H9 (cell line): ENCODE data around the gene HEG1. TPM values are rescaled to one million over a fixed set of nuclear protein-coding genes. Genes with fewer than 3 reads are reported as not detected.

ENCODE experiments used
- DNase-seq: peaks from one replicate; pipeline ENCODE4 v3.0.0-alpha.2; 2017
- H2AFZ ChIP-seq: one replicate; pipeline ENCODE4 v1.6.1; 2013; ENCODE audit warnings: mild to moderate bottlenecking, low read length, control low read depth, moderate library complexity
- H2AK5ac ChIP-seq: 2 replicates; pipeline ENCODE4 v1.6.1; 2013; ENCODE audit warnings: low read length, control low read depth, mixed read lengths; ENCODE audit not compliant: insufficient read length
- H2BK120ac ChIP-seq: one replicate; pipeline ENCODE4 v1.6.1; 2013; ENCODE audit warnings: low read depth, mild to moderate bottlenecking, low read length, control low read depth, inconsistent platforms; ENCODE audit not compliant: poor library complexity, severe bottlenecking
- H2BK12ac ChIP-seq: 2 replicates; pipeline ENCODE4 v1.6.1; 2013; ENCODE audit warnings: low read length, control low read depth, mixed read lengths, low read depth; ENCODE audit not compliant: insufficient read length
- H2BK15ac ChIP-seq: 2 replicates; pipeline ENCODE4 v1.6.1; 2013; ENCODE audit warnings: low read depth, low read length, control low read depth
- H2BK20ac ChIP-seq: one replicate; pipeline ENCODE4 v1.6.1; 2013; ENCODE audit warnings: low read depth, mild to moderate bottlenecking, low read length, control low read depth, inconsistent platforms; ENCODE audit not compliant: poor library complexity, severe bottlenecking
- H2BK5ac ChIP-seq: 2 replicates; pipeline ENCODE4 v1.6.1; 2013; ENCODE audit warnings: low read length, control low read depth, mixed read lengths; ENCODE audit not compliant: insufficient read length
- H3K14ac ChIP-seq: 2 replicates; pipeline ENCODE4 v1.6.1; 2013; ENCODE audit warnings: low read length, control low read depth; ENCODE audit not compliant: insufficient read depth
- H3K18ac ChIP-seq: 2 replicates; pipeline ENCODE4 v1.6.1; 2013; ENCODE audit warnings: low read depth, mild to moderate bottlenecking, mixed read lengths, low read length, control low read depth; ENCODE audit not compliant: insufficient read length
- H3K23ac ChIP-seq: 2 replicates; pipeline ENCODE4 v1.6.1; 2013; ENCODE audit warnings: low read length, control low read depth, mixed read lengths, low read depth; ENCODE audit not compliant: insufficient read length
- H3K23me2 ChIP-seq: 2 replicates; pipeline ENCODE4 v1.6.1; 2013; ENCODE audit warnings: low read depth, mild to moderate bottlenecking, mixed read lengths, low read length, control low read depth; ENCODE audit not compliant: insufficient read length, poor library complexity, severe bottlenecking
- H3K27ac ChIP-seq: 2 replicates; pipeline ENCODE4 v1.5.1; 2013; ENCODE audit warnings: low read length, control low read depth, mixed read lengths, low read depth; ENCODE audit not compliant: insufficient read length
- H3K27me3 ChIP-seq: 2 replicates; pipeline ENCODE4 v1.6.1; 2013; ENCODE audit warnings: low read length, control low read depth, inconsistent platforms; ENCODE audit not compliant: insufficient read depth
- H3K4ac ChIP-seq: 2 replicates; pipeline ENCODE4 v1.6.1; 2013; ENCODE audit warnings: low read depth, mild to moderate bottlenecking, control low read depth, inconsistent platforms, low read length, moderate library complexity
- H3K4me1 ChIP-seq: 2 replicates; pipeline ENCODE4 v1.6.1; 2013; ENCODE audit warnings: low read length, control low read depth, inconsistent platforms; ENCODE audit not compliant: insufficient read depth
- H3K4me2 ChIP-seq: 2 replicates; pipeline ENCODE4 v1.6.1; 2013; ENCODE audit warnings: low read length, control low read depth, mixed read lengths; ENCODE audit not compliant: insufficient read length, insufficient read depth
- H3K56ac ChIP-seq: 2 replicates; pipeline ENCODE4 v1.6.1; 2013; ENCODE audit warnings: low read depth, mild to moderate bottlenecking, mixed read lengths, low read length, control low read depth; ENCODE audit not compliant: insufficient read length
- H3K79me1 ChIP-seq: 2 replicates; pipeline ENCODE4 v1.6.1; 2013; ENCODE audit warnings: low read depth, mild to moderate bottlenecking, moderate library complexity, low read length, control low read depth, inconsistent platforms; ENCODE audit not compliant: insufficient read depth, poor library complexity, severe bottlenecking
- H3K79me2 ChIP-seq: 2 replicates; pipeline ENCODE4 v1.6.1; 2013; ENCODE audit warnings: low read length, control low read depth, inconsistent platforms; ENCODE audit not compliant: insufficient read depth
- H3K9ac ChIP-seq: 2 replicates; pipeline ENCODE4 v1.6.1; 2013; ENCODE audit warnings: low read length, control low read depth, mixed read lengths; ENCODE audit not compliant: insufficient read length; ENCODE audit errors: extremely low read depth
- H3K9me3 ChIP-seq: one replicate; pipeline ENCODE4 v1.6.1; 2013; ENCODE audit warnings: low read depth, low read length, inconsistent platforms; ENCODE audit not compliant: control insufficient read depth
- H3T11ph ChIP-seq: one replicate; pipeline ENCODE4 v1.6.1; 2013; ENCODE audit warnings: mild to moderate bottlenecking, low read length, control low read depth, inconsistent platforms
- H4K20me1 ChIP-seq: one replicate; pipeline ENCODE4 v1.6.1; 2013; ENCODE audit not compliant: control insufficient read depth, insufficient read length, insufficient read depth
- H4K5ac ChIP-seq: 2 replicates; pipeline ENCODE4 v1.6.1; 2013; ENCODE audit warnings: low read depth, mild to moderate bottlenecking, mixed read lengths, low read length, control low read depth; ENCODE audit not compliant: insufficient read length
- H4K8ac ChIP-seq: replicated peaks from 2 replicates; pipeline ENCODE4 v1.6.1; 2013; ENCODE audit warnings: low read length, control low read depth, mixed read lengths, low read depth; ENCODE audit not compliant: insufficient read length
- H4K91ac ChIP-seq: 2 replicates; pipeline ENCODE4 v1.6.1; 2013; ENCODE audit warnings: low read depth, mild to moderate bottlenecking, moderate library complexity, mixed read lengths, low read length, control low read depth; ENCODE audit not compliant: insufficient read length
- H3K27ac Mint-ChIP-seq, 3 experiments: 2 replicates in 2 of 3; 3 replicates in 1 of 3; pipeline ENCODE4 v1.8.0; 2020 to 2021; ENCODE audit warnings: mixed read lengths in 3 of 3, mild to moderate bottlenecking in 1 of 3, moderate library complexity in 1 of 3
- H3K27me3 Mint-ChIP-seq: 2 replicates; pipeline ENCODE4 v1.8.0; 2021; ENCODE audit warnings: low read depth, mild to moderate bottlenecking, moderate library complexity, mixed read lengths
- H3K36me3 Mint-ChIP-seq, 3 experiments: 2 replicates in 2 of 3; 3 replicates in 1 of 3; pipeline ENCODE4 v1.8.0; 2020 to 2021; ENCODE audit warnings: low read depth in 3 of 3, mixed read lengths in 3 of 3; ENCODE audit not compliant: insufficient read depth in 1 of 3
- H3K4me1 Mint-ChIP-seq, 2 experiments: 2 replicates each; pipeline ENCODE4 v1.8.0; 2020; ENCODE audit warnings: mixed read lengths in 2 of 2
- H3K4me3 Mint-ChIP-seq, 2 experiments: 2 replicates in 1 of 2; 3 replicates in 1 of 2; pipeline ENCODE4 v1.8.0; 2020 to 2021; ENCODE audit warnings: mild to moderate bottlenecking in 2 of 2, mixed read lengths in 2 of 2, moderate library complexity in 1 of 2
- H3K9me3 Mint-ChIP-seq, 2 experiments: 2 replicates in 1 of 2; 3 replicates in 1 of 2; pipeline ENCODE4 v1.8.0; 2020; ENCODE audit warnings: mild to moderate bottlenecking in 2 of 2, mixed read lengths in 2 of 2, moderate library complexity in 1 of 2
- CTCF ChIP-seq: fragments of 200-600 bp; sonication (generic); conservative IDR thresholded peaks from 3 replicates; pipeline ENCODE4 v1.8.0; 2021; ENCODE audit warnings: antibody characterized with exemption, mild to moderate bottlenecking
- WGBS: extraction: QIAGEN DNeasy Blood & Tissue Kit; methylation state at CpG from one replicate; pipeline ENCODE4 v1.1.7; 2013; ENCODE audit warnings: missing lambda C conversion rate, low lambda C conversion rate, mixed read lengths; ENCODE audit not compliant: insufficient read length; ENCODE audit errors: extremely low coverage; 5-methylcytosine and 5-hydroxymethylcytosine counted together
- total RNA-seq: library from RNA; stranded (reverse); gene quantifications from 2 replicates; pipeline ENCODE4 v1.2.1, GENCODE V29; 2021

Gene HEG1
- total RNA-seq, 1 experiment from 2014 or later, result 10.3 TPM

DNA sequence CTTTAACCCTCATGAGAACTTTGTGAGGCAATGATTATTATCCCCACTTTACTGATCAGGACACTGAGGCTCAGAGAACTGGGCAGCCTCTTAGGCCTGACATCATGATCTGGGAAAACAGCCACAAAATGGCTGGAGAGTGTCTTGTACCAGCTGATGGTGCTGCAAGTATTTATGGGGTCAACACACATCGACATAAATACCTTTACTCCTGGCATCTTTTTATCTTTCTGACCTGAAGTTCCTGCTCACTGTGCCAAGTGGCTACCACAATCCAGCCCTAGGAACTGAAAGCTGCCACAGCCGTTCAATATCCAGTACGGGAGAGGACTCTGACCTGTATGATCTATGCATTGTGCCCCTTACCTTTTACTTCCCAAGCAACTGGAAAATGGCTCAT is 92.0 kb downstream of the HEG1 start:
- Histone ChIP-seq H3K4me2 (no peak overlapping the region), H3K9me3 (no peaks in the 10 kb centered on the region), H3K27ac (no peak overlapping the region), H3K23ac (no peak overlapping the region), H2BK5ac (no peak overlapping the region), H3K4me1 (no peaks in the 10 kb centered on the region), H3K56ac (no peak overlapping the region), H2AK5ac (no peak overlapping the region), H3K27me3 (no peaks in the 10 kb centered on the region), H3T11ph (no peak overlapping the region), H2BK20ac (no peak overlapping the region), H4K5ac (no peak overlapping the region), H2BK12ac (no peak overlapping the region), H3K18ac (no peak overlapping the region), H3K23me2 (no peaks in the 10 kb centered on the region), H4K91ac (no peak overlapping the region), H3K9ac (no peak overlapping the region), H4K20me1 (no peaks in the 10 kb centered on the region), H2BK15ac (no peak overlapping the region), H3K4ac (no peak overlapping the region), H2BK120ac (no peak overlapping the region), H3K79me1 (no peaks in the 10 kb centered on the region), H3K79me2 (no peaks in the 10 kb centered on the region), H3K14ac (no peak overlapping the region), H2AFZ (no peak overlapping the region), H4K8ac (no peak overlapping the region)
- H3K36me3 Mint-ChIP-seq, result no peaks in the 10 kb centered on the region
- no CpG with 5 or more reads among the region's 3 CpGs for WGBS
- no peak overlapping the region; a peak in 1 of 7 replicates for H3K27ac Mint-ChIP-seq
- no peak overlapping the region for H3K4me3 Mint-ChIP-seq
- 0 out of 4 replicates have a peak, but pooled peaks cover 0 to 6% of the 10 kb centered on the region in 2 experiments for H3K4me1 Mint-ChIP-seq
- H3K27me3 Mint-ChIP-seq, result no peaks in the 10 kb centered on the region
- TF ChIP-seq CTCF, result no peak
- H3K9me3 Mint-ChIP-seq, result no peaks in the 10 kb centered on the region
- DNase-seq, result no peak
